K562 (cell line): Measurements from ENCODE around the gene ARPC4. TPM values are rescaled to one million over a fixed set of nuclear protein-coding genes. Genes with fewer than 3 reads are reported as not detected.

Source experiments
- ATAC-seq: fragments of 200-7000 bp; cut with Tn5 transposase; 3 replicates; pipeline ENCODE4 v1.9.1; 2020; ENCODE audit warnings: moderate library complexity
- BruUV-seq: library from RNA; stranded (reverse); fragments of 400-500 nt; replicated peaks from 2 replicates; lab custom pipeline; 2021; lab: Mats Ljungman, UMichigan
- CTCF ChIA-PET: fragments of 300-600 bp; formaldehyde crosslinking; extraction: SDS; loops from one replicate; lab custom pipeline; 2021; ENCODE audit warnings: low intra/inter-chr PET ratio; lab: Yijun Ruan, JAX
- POLR2A ChIA-PET: fragments of 300-600, 350-650 bp; sonication (Branson Sonifier 250); formaldehyde crosslinking; extraction: SDS; loops from one replicate; lab custom pipeline; 2021; ENCODE audit warnings: antibody characterized with exemption, inconsistent platforms; lab: Yijun Ruan, JAX
- DNase-seq, 4 experiments: peaks; one replicate each; pipeline versions ENCODE4 v3.0.0 to v3.0.0-alpha.2; 2011 to 2018; ENCODE audit warnings: low spot score in 3 of 4, mixed read lengths in 3 of 4; ENCODE audit errors: extremely low read depth in 1 of 4
- FAIRE-seq: peaks from 2 replicates; lab custom pipeline; 2011; peaks lifted over from hg19 to GRCh38; lab: Jason Lieb, UNC
- H2AFZ ChIP-seq: 2 replicates; pipeline ENCODE4 v1.6.0; 2011; ENCODE audit warnings: low read depth, low read length, control low read depth, inconsistent platforms
- H3K27ac ChIP-seq: fragments of 200-600 bp; 3 replicates; pipeline ENCODE4 v1.8.0; 2011; ENCODE audit warnings: low read depth, mild to moderate bottlenecking, control low read depth, inconsistent platforms, low read length, moderate library complexity, mixed read lengths; ENCODE audit errors: extremely low read depth
- H3K27me3 ChIP-seq, 2 experiments: fragments of 300-600 bp in 1 of 2; 2 replicates in 1 of 2; 3 replicates in 1 of 2; pipeline versions ENCODE4 v1.6.0 to v1.8.0; 2011; ENCODE audit warnings: inconsistent platforms in 2 of 2, low read length in 2 of 2, mild to moderate bottlenecking in 1 of 2, mixed read lengths in 1 of 2, moderate library complexity in 1 of 2; ENCODE audit not compliant: control insufficient read depth in 2 of 2, insufficient read depth in 2 of 2
- H3K36me3 ChIP-seq: fragments of 300-600 bp; 3 replicates; pipeline ENCODE4 v1.8.0; 2011; ENCODE audit warnings: mild to moderate bottlenecking, low read length, inconsistent platforms; ENCODE audit not compliant: control insufficient read depth, insufficient read depth
- H3K4me1 ChIP-seq, 2 experiments: fragments of 200-600 bp in 1 of 2; replicated peaks in 1 of 2; 2 replicates in 1 of 2; 3 replicates in 1 of 2; pipeline versions ENCODE4 v1.5.1 to v1.8.0; 2011; ENCODE audit warnings: inconsistent platforms in 2 of 2, low read length in 2 of 2, mild to moderate bottlenecking in 1 of 2, mixed read lengths in 1 of 2, moderate library complexity in 1 of 2; ENCODE audit not compliant: control insufficient read depth in 2 of 2, insufficient read depth in 2 of 2
- H3K4me2 ChIP-seq: 2 replicates; pipeline ENCODE4 v1.6.1; 2011; ENCODE audit warnings: low read length, control low read depth, inconsistent platforms, mixed read lengths; ENCODE audit not compliant: insufficient read depth
- H3K4me3 ChIP-seq: fragments of 200-600 bp; sonication (generic), shearing (Covaris generic); 2 replicates; pipeline ENCODE4 v1.5.1; 2016; ENCODE audit warnings: control low read depth, inconsistent platforms
- H3K79me2 ChIP-seq: fragments of 200-600 bp; 3 replicates; pipeline ENCODE4 v1.8.0; 2011; ENCODE audit warnings: low read length, inconsistent platforms; ENCODE audit not compliant: control insufficient read depth, insufficient read depth
- H3K9ac ChIP-seq, 2 experiments: 2 replicates each; pipeline versions ENCODE4 v1.6.0 to v1.6.1; 2011; ENCODE audit warnings: low read depth in 2 of 2, low read length in 2 of 2, control low read depth in 1 of 2, inconsistent platforms in 1 of 2, mild to moderate bottlenecking in 1 of 2, mixed read lengths in 1 of 2; ENCODE audit not compliant: insufficient read depth in 1 of 2
- H3K9me1 ChIP-seq: one replicate; pipeline ENCODE4 v1.6.0; 2011; ENCODE audit warnings: inconsistent platforms, mild to moderate bottlenecking, low read length, moderate library complexity; ENCODE audit not compliant: control insufficient read depth, insufficient read depth
- H3K9me3 ChIP-seq: replicated peaks from 2 replicates; pipeline ENCODE4 v1.5.1; 2011; ENCODE audit warnings: low read depth, low read length, inconsistent platforms; ENCODE audit not compliant: control insufficient read depth, insufficient read depth
- H4K20me1 ChIP-seq: replicated peaks from 2 replicates; pipeline ENCODE4 v1.6.1; 2011; ENCODE audit warnings: low read length, inconsistent platforms, mixed read lengths; ENCODE audit not compliant: control insufficient read depth, insufficient read depth
- ATF4 ChIP-seq: fragments of 450-650 bp; formaldehyde crosslinking; IDR thresholded peaks from 2 replicates; pipeline ENCODE4 v1.4.0; 2022; ENCODE audit warnings: mild to moderate bottlenecking, moderate library complexity
- C11orf30 ChIP-seq: fragments of 450-650 bp; IDR thresholded peaks from 2 replicates; pipeline ENCODE4 v1.6.1; 2016; ENCODE audit warnings: low read depth, mild to moderate bottlenecking
- CBX1 ChIP-seq: sonication (generic); IDR thresholded peaks from 2 replicates; pipeline ENCODE4 v1.6.1; 2016; ENCODE audit warnings: antibody characterized with exemption, low read depth, mild to moderate bottlenecking
- EP300 ChIP-seq: IDR thresholded peaks from 2 replicates; pipeline ENCODE4 v1.6.1; 2012; ENCODE audit warnings: low read length, improper control_type of control experiment
- FOXK1 ChIP-seq: sonication (generic); formaldehyde crosslinking; IDR thresholded peaks from 2 replicates; pipeline ENCODE4 v1.8.0; 2022; ENCODE audit warnings: missing genetic modification reagents, mild to moderate bottlenecking, borderline replicate concordance
- GTF2A2 ChIP-seq: IDR thresholded peaks from 2 replicates; pipeline ENCODE4 v1.6.1; 2016; ENCODE audit warnings: mild to moderate bottlenecking, missing genetic modification characterization, missing compliant biosample characterization
- KAT7 ChIP-seq: sonication (generic); formaldehyde crosslinking; IDR thresholded peaks from 2 replicates; pipeline ENCODE4 v1.8.0; 2022; ENCODE audit warnings: missing genetic modification reagents, mild to moderate bottlenecking, borderline replicate concordance
- KDM5B ChIP-seq: fragments of 200-600 bp; sonication (generic); IDR thresholded peaks from 2 replicates; pipeline ENCODE4 v1.6.1; 2012; ENCODE audit warnings: low read depth, mild to moderate bottlenecking, moderate library complexity, low read length, control low read depth, inconsistent platforms; ENCODE audit not compliant: insufficient replicate concordance
- MCM5 ChIP-seq: fragments of 450-650 bp; IDR thresholded peaks from 2 replicates; pipeline ENCODE4 v1.6.1; 2016; ENCODE audit warnings: low read depth
- MYC ChIP-seq, 2 experiments: fragments of 250-450 bp in 1 of 2; sonication (Bioruptor Pico) in 1 of 2; IDR thresholded peaks; 2 replicates each; pipeline versions ENCODE4 v1.5.1 to v1.6.1; 2012 to 2021; ENCODE audit warnings: low read depth in 2 of 2, borderline replicate concordance in 1 of 2, improper control_type of control experiment in 1 of 2, low read length in 1 of 2, mild to moderate bottlenecking in 1 of 2, moderate library complexity in 1 of 2
- NCOR1 ChIP-seq: fragments of 450-650 bp; IDR thresholded peaks from 2 replicates; pipeline ENCODE4 v1.6.1; 2016; ENCODE audit warnings: mild to moderate bottlenecking, moderate library complexity
- NRF1 ChIP-seq, 2 experiments: fragments of 450-650 bp; IDR thresholded peaks in 1 of 2; conservative IDR thresholded peaks in 1 of 2; 2 replicates each; pipeline ENCODE4 v1.6.1; 2014; ENCODE audit warnings: mild to moderate bottlenecking in 2 of 2
- ZFP1 ChIP-seq: fragments of 450-650 bp; formaldehyde crosslinking; IDR thresholded peaks from 2 replicates; pipeline ENCODE4 v1.4.0; 2020; ENCODE audit warnings: mild to moderate bottlenecking, mixed read lengths
- ZMIZ1 ChIP-seq, 2 experiments: fragments of 150-350 bp in 1 of 2; IDR thresholded peaks; 2 replicates each; pipeline ENCODE4 v1.6.1; 2012 to 2016; ENCODE audit warnings: low read depth in 2 of 2, low read length in 2 of 2, mild to moderate bottlenecking in 1 of 2, moderate library complexity in 1 of 2
- ZNF121 ChIP-seq: sonication (generic); formaldehyde crosslinking; conservative IDR thresholded peaks from 2 replicates; pipeline ENCODE4 v1.8.0; 2022; ENCODE audit warnings: missing genetic modification reagents
- ZNF444 ChIP-seq: fragments of 250-450 bp; sonication (Bioruptor Pico); IDR thresholded peaks from 2 replicates; pipeline ENCODE4 v1.4.0; 2020; ENCODE audit warnings: mild to moderate bottlenecking, moderate library complexity
- ZNF717 ChIP-seq: fragments of 250-450 bp; sonication (Bioruptor Pico); IDR thresholded peaks from 2 replicates; pipeline ENCODE4 v1.5.0; 2021
- ZNF79 ChIP-seq: fragments of 250-450 bp; sonication (Bioruptor Pico); IDR thresholded peaks from 2 replicates; pipeline ENCODE4 v1.4.0; 2020; ENCODE audit warnings: low read depth, mild to moderate bottlenecking, moderate library complexity
- WGBS: fragments of 100-300 bp; shearing (Covaris generic); methylation state at CpG from one replicate; pipeline ENCODE4 v1.1.6; 2016; ENCODE audit warnings: low coverage, mixed read lengths; ENCODE audit not compliant: insufficient coverage; ENCODE audit errors: missing lambda C conversion rate; 5-methylcytosine and 5-hydroxymethylcytosine counted together
- in situ Hi-C: fragments of 300-500 bp; cut with MboI; formaldehyde crosslinking; loops from 4 replicates; pipeline ENCODE4 v1.15.0; 2018; ENCODE audit warnings: inconsistent platforms, mixed read lengths
- intact Hi-C: fragments of 100-400 bp; cut with micrococcal nuclease; formaldehyde crosslinking; loops from 2 replicates; pipeline ENCODE4 v1.14.2; 2022
- polyA plus RNA-seq, 8 experiments: library from polyadenylated mRNA; depleted of rRNA in 4 of 8; stranded (reverse) in 5 of 8; unstranded in 3 of 8; fragments of >200 nt; fragmentation: Nextera tagmentation in 2 of 8; fragmentation: Illumina TruSeq in 1 of 8; extraction: Ambion mirVana in 2 of 8; extraction: Trizol in 1 of 8; gene quantifications; 2 replicates each; pipeline versions ENCODE4 v1.2.1 to v1.2.3, GENCODE V29; 2011 to 2014; ENCODE audit warnings: inconsistent platforms in 1 of 8, missing spikeins in 1 of 8
- total RNA-seq, 7 experiments: library from RNA; depleted of rRNA in 6 of 7; stranded (reverse); fragments of >200 nt in 6 of 7; fragmentation: Illumina TruSeq in 2 of 7; extraction: Trizol in 2 of 7; gene quantifications; 2 replicates each; pipeline versions ENCODE4 v1.2.1 to v1.2.3, GENCODE V29; 2011 to 2021; ENCODE audit warnings: low replicate concordance in 1 of 7

Gene ARPC4
- total and polyA plus RNA-seq, 9 of the 15 experiments (the other 6 are each of a cell fraction or from before 2014, with no cell fraction given) = 20.1 to 153 (median 119) TPM

- Histone ChIP-seq H2AFZ (peak overlapping the region; percentile 97), H3K9me1 (peaks cover 3% of the 10 kb centered on the region), H3K4me1 (peaks cover 8 to 11% of the 10 kb centered on the region in 2 experiments; a peak in 4 of 5 replicates), H3K4me2 (peak overlapping the region; percentile 100), H3K4me3 (peak overlapping the region; percentile 99), H3K9me3 (no peaks in the 10 kb centered on the region), H3K79me2 (peaks cover 69% of the 10 kb centered on the region), H3K9ac (peak overlapping the region; percentile 94 to 100), H3K27me3 (no peaks in the 10 kb centered on the region), H3K27ac (peak overlapping the region; percentile 100), H4K20me1 (peaks cover 3% of the 10 kb centered on the region; the same call in 1 of the 2 replicates), H3K36me3 (peaks cover 77% of the 10 kb centered on the region)
- in situ Hi-C loops (no loop called here), intact Hi-C loops (loop anchor here (5.0 to 10.0 kb wide), 2 partner anchors 76 to 288 kb away; no protein-coding TSS in a partner anchor)
- ATAC-seq = peak; percentile 53
- POLR2A ChIA-PET = interaction anchor here (0.5 to 2.9 kb wide), 25 partner anchors 8 to 527 kb away, joined by 3 to 49 read pairs (median 4); partner anchors contain the start of genes BRPF1, OGG1, RPUSD3 and SEC13
- BruUV-seq = TSS peak; percentile 54
- FAIRE-seq = peak; percentile 32
- peak; percentile 56 to 93 (median 82) for DNase-seq
- under 1% methylated on average over 13 of the region's 23 CpGs for WGBS
- CTCF ChIA-PET = no interaction called here
- TF ChIP-seq ATF4 (CRISPR knock-in tag) (no peak), C11orf30 (peak; percentile 31; the same call in 1 of the 2 replicates), KDM5B (peak; percentile 24), ZMIZ1 (IDR thresholded peaks at IDR 0.05; ENCODE audit: low read depth in 2 of 2, low read length in 2 of 2) (no peak; a peak in 1 of 4 replicates), ZNF717 (no peak), NRF1 (conservative IDR thresholded peaks at IDR 0.05 in 1 of 2, IDR thresholded peaks at IDR 0.05 in 1 of 2) (no peak), NCOR1 (0 out of 2 replicates have a peak, but pooled peaks have one; percentile 35), ZNF444 (CRISPR knock-in tag) (no peak), MYC (IDR thresholded peaks at IDR 0.05; ENCODE audit: low read depth, low read length) (0 out of 2 replicates have a peak, but pooled peaks have one; percentile 6), MYC (CRISPR knock-in tag; IDR thresholded peaks at IDR 0.05; ENCODE audit: borderline replicate concordance, low read depth) (0 out of 2 replicates have a peak, but pooled peaks have one; percentile 27), GTF2A2 (tag) (0 out of 2 replicates have a peak, but pooled peaks have one; percentile 50), KAT7 (CRISPR knock-in tag) (peak; percentile 33; the same call in 1 of the 2 replicates), CBX1 (peak; percentile 52; the same call in 1 of the 2 replicates), ZFP1 (CRISPR knock-in tag) (no peak), EP300 (no peak), ZNF79 (no peak), FOXK1 (CRISPR knock-in tag) (peak; percentile 74), ZNF121 (CRISPR knock-in tag) (0 out of 2 replicates have a peak, but pooled peaks have one; percentile 6), MCM5 (no peak)
Measured at GRCh38 chr3:9793161-9793781, 389 bp downstream of the ARPC4 start.
